ENCODE measurements around the gene CCDC169.
"Not testable (repeated sequence)": the region's sequence is repeated elsewhere in the genome, so short reads cannot be mapped to it uniquely, and the experiment has no call there.

CCDC169 gene

GRCh38 chr13:36302289-36302688 is 4.7 kb upstream of the CCDC169 start:
- Histone ChIP-seq H3K4me1 (ENCODE audit: control insufficient read depth, insufficient read depth, low read length) (no peaks in the 10 kb centered on the region), H3K9me3 (ENCODE audit: control insufficient read depth, low read length) (no peaks in the 10 kb centered on the region), H3K9ac (ENCODE audit: low read length) (no peak overlapping the region), H3K27me3 (ENCODE audit: control insufficient read depth, insufficient read depth, low read length) (peaks cover 4% of the 10 kb centered on the region), H3K36me3 (ENCODE audit: control insufficient read depth, insufficient read depth, low read length) (no peaks in the 10 kb centered on the region), H3K4me3 (ENCODE audit: low read length) (no peak overlapping the region)

DNA sequence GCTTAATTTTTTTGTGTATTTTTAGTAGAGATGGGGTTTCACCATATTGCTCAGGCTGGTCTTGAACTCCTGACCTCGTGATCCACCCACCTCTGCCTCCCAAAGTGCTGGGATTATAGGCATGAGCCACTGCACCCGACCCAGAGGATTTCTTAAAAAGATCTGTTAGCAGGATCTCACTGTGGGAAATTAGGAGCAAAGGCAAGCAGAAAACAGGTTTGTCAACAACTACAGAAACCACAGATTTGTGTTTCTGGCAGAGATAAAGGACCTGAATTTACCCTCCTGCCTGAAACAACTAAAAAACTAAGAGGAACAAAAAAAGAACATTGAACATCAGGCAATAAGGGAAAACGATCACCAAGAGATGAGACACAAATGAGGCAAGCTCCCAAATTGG is 1.9 kb upstream of the CCDC169 start:
- not testable (repeated sequence) for H3K27me3 ChIP-seq (ENCODE audit: control insufficient read depth, insufficient read depth, low read length); H3K36me3 ChIP-seq (ENCODE audit: control insufficient read depth, insufficient read depth, low read length); H3K9ac ChIP-seq (ENCODE audit: low read length); H3K9me3 ChIP-seq (ENCODE audit: control insufficient read depth, low read length); H3K4me3 ChIP-seq (ENCODE audit: low read length); H3K4me1 ChIP-seq (ENCODE audit: control insufficient read depth, insufficient read depth, low read length)

GRCh38 chr13:36298535-36299068 is 988 bp upstream of the CCDC169 start:
- H3K4me1 ChIP-seq (ENCODE audit: control insufficient read depth, insufficient read depth, low read length), result no peaks in the 10 kb centered on the region
- no peak overlapping the region for H3K4me3 ChIP-seq (ENCODE audit: low read length)
- peaks cover 4% of the 10 kb centered on the region for H3K27me3 ChIP-seq (ENCODE audit: control insufficient read depth, insufficient read depth, low read length)
- no peaks in the 10 kb centered on the region for H3K9me3 ChIP-seq (ENCODE audit: control insufficient read depth, low read length)
- H3K36me3 ChIP-seq (ENCODE audit: control insufficient read depth, insufficient read depth, low read length), result no peaks in the 10 kb centered on the region
- no peak overlapping the region for H3K9ac ChIP-seq (ENCODE audit: low read length)

GRCh38 chr13:36294096-36294495 is 3.5 kb downstream of the CCDC169 start:
- peaks cover 4% of the 10 kb centered on the region for H3K27me3 ChIP-seq (ENCODE audit: control insufficient read depth, insufficient read depth, low read length)
- H3K9ac ChIP-seq (ENCODE audit: low read length), result no peak overlapping the region
- no peak overlapping the region for H3K4me3 ChIP-seq (ENCODE audit: low read length)
- no peaks in the 10 kb centered on the region for H3K4me1 ChIP-seq (ENCODE audit: control insufficient read depth, insufficient read depth, low read length)
- H3K36me3 ChIP-seq (ENCODE audit: control insufficient read depth, insufficient read depth, low read length), result no peaks in the 10 kb centered on the region
- H3K9me3 ChIP-seq (ENCODE audit: control insufficient read depth, low read length), result peaks cover 3% of the 10 kb centered on the region

DNA sequence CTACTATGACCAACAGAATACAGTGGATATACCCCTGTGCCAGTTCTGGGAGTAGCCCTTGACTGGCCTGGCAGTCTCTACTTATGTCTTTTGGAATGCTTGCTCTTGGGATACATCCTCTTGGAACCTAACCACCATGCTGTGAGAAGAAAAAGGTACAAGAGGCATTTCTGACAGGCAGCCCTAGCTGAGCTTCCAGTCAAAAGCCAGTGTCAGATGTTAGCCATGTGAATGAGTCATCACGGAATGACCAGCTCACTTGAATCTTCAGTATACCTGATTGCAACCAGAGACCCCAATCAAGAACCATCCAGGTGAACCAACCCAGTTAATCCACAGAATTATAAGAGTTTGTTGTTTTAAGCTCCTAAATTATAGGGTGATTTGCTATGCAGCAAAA is 4.1 kb downstream of the CCDC169 start:
- peaks cover under 1% of the 10 kb centered on the region for H3K27me3 ChIP-seq (ENCODE audit: control insufficient read depth, insufficient read depth, low read length)
- H3K36me3 ChIP-seq (ENCODE audit: control insufficient read depth, insufficient read depth, low read length), result no peaks in the 10 kb centered on the region
- H3K4me1 ChIP-seq (ENCODE audit: control insufficient read depth, insufficient read depth, low read length), result no peaks in the 10 kb centered on the region
- H3K9ac ChIP-seq (ENCODE audit: low read length), result no peak overlapping the region
- no peak overlapping the region for H3K4me3 ChIP-seq (ENCODE audit: low read length)
- peaks cover 4% of the 10 kb centered on the region for H3K9me3 ChIP-seq (ENCODE audit: control insufficient read depth, low read length)

DNA sequence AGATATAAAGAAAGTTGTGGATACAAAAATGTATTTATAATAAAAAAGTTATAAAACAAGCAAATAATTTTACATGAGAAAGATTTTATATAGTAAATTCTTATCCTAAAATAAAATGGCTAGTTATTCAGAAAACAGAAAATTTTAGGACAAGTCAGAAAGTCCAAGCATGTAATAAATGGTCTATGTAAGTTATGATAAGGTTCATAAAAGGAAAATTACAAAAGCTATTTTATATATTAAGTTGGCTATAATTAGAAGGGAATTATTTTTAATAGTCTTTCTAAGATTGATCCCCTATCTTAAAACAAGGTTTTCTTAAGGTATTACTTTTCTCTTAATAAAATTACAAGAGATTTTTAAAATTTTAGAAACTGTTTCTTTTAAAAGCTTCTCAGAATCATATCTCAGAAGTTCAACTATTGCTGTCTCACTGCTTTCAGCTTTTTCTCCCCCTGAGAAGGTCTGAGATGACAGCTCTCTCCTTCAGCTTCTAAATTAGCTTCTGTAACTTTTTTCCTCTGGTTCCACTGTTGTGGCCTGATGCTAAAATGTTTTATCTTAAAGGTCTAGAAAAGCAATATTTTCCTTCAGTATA is 8.7 kb downstream of the CCDC169 start:
- peaks cover 4% of the 10 kb centered on the region for H3K9me3 ChIP-seq (ENCODE audit: control insufficient read depth, low read length)
- H3K9ac ChIP-seq (ENCODE audit: low read length), result no peak overlapping the region
- H3K36me3 ChIP-seq (ENCODE audit: control insufficient read depth, insufficient read depth, low read length), result no peaks in the 10 kb centered on the region
- H3K27me3 ChIP-seq (ENCODE audit: control insufficient read depth, insufficient read depth, low read length), result no peaks in the 10 kb centered on the region
- no peaks in the 10 kb centered on the region for H3K4me1 ChIP-seq (ENCODE audit: control insufficient read depth, insufficient read depth, low read length)
- H3K4me3 ChIP-seq (ENCODE audit: low read length), result no peak overlapping the region

DNA sequence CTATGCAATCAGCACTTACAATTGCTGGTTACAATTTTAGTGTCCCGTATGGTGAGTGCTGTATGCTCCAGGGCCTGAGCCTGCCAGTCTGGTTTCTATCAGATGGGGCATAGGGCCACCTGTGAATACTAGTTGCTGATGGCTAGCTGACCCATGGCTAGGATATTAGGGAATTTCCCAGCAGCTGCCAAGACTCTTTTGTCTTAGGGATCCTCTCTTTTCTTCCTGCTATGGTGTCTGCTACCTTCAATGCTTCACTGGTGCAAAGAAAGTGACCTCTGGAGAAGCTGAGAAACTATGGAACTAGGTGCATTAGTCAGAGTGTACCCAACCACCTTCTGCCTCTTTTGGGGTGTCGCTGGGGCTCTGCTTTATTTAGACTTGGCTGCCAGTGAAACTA is 11.6 kb downstream of the CCDC169 start:
- H3K4me1 ChIP-seq (ENCODE audit: control insufficient read depth, insufficient read depth, low read length), result no peaks in the 10 kb centered on the region
- H3K9me3 ChIP-seq (ENCODE audit: control insufficient read depth, low read length), result peaks cover 4% of the 10 kb centered on the region
- no peak overlapping the region for H3K9ac ChIP-seq (ENCODE audit: low read length)
- no peak overlapping the region for H3K4me3 ChIP-seq (ENCODE audit: low read length)
- no peaks in the 10 kb centered on the region for H3K36me3 ChIP-seq (ENCODE audit: control insufficient read depth, insufficient read depth, low read length)
- H3K27me3 ChIP-seq (ENCODE audit: control insufficient read depth, insufficient read depth, low read length), result no peaks in the 10 kb centered on the region

DNA sequence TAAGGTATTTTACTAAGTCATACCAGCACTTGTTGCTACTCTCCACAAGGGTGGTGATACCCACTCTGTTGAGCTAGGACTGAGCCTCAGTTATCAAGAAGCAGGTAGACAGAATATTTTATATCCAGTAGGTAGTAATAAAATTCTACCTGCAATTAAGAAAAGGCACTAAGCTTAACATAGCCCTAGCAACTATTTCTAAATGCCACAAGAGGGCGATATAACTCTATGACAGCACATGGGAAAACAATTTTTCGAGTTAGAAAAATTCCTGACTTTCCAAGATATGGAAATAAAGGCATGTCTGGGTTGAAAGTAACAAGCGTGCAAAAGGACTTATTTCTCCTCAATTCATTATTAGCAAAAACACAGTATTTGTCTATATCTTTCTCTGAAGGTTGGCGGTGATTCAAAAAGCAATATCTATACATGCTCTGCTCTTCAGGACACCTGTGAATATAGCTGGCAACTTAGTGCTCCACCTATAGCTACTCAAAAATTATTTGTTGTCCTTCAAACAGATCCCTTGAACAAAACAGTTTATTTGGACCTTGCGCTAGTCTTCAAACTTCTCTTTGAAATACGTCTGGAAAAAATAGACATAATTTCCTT is 14.7 kb downstream of the CCDC169 start:
- H3K9ac ChIP-seq (ENCODE audit: low read length), result no peak overlapping the region

GRCh38 chr13:36275190-36276002 is 22.2 kb downstream of the CCDC169 start:
- Histone ChIP-seq H3K4me1 (ENCODE audit: control insufficient read depth, insufficient read depth, low read length) (no peaks in the 10 kb centered on the region), H3K4me3 (ENCODE audit: low read length) (no peak overlapping the region), H3K27me3 (ENCODE audit: control insufficient read depth, insufficient read depth, low read length) (no peaks in the 10 kb centered on the region), H3K9me3 (ENCODE audit: control insufficient read depth, low read length) (no peaks in the 10 kb centered on the region), H3K36me3 (ENCODE audit: control insufficient read depth, insufficient read depth, low read length) (no peaks in the 10 kb centered on the region), H3K9ac (ENCODE audit: low read length) (no peak overlapping the region)

More for the DNA sequence above, 14.7 kb downstream of the CCDC169 start:
- Histone ChIP-seq H3K9me3 (ENCODE audit: control insufficient read depth, low read length) (no peaks in the 10 kb centered on the region), H3K4me1 (ENCODE audit: control insufficient read depth, insufficient read depth, low read length) (no peaks in the 10 kb centered on the region), H3K4me3 (ENCODE audit: low read length) (no peak overlapping the region), H3K36me3 (ENCODE audit: control insufficient read depth, insufficient read depth, low read length) (no peaks in the 10 kb centered on the region), H3K27me3 (ENCODE audit: control insufficient read depth, insufficient read depth, low read length) (no peaks in the 10 kb centered on the region)

- Histone ChIP-seq H3K9me3 (ENCODE audit: control insufficient read depth, low read length) (no peaks in the 10 kb centered on the region), H3K4me3 (ENCODE audit: low read length) (no peak overlapping the region), H3K4me1 (ENCODE audit: control insufficient read depth, insufficient read depth, low read length) (no peaks in the 10 kb centered on the region), H3K27me3 (ENCODE audit: control insufficient read depth, insufficient read depth, low read length) (no peaks in the 10 kb centered on the region), H3K9ac (ENCODE audit: low read length) (no peak overlapping the region), H3K36me3 (ENCODE audit: control insufficient read depth, insufficient read depth, low read length) (no peaks in the 10 kb centered on the region)
Measured at GRCh38 chr13:36273431-36273830, 24.2 kb downstream of the CCDC169 start.

DNA sequence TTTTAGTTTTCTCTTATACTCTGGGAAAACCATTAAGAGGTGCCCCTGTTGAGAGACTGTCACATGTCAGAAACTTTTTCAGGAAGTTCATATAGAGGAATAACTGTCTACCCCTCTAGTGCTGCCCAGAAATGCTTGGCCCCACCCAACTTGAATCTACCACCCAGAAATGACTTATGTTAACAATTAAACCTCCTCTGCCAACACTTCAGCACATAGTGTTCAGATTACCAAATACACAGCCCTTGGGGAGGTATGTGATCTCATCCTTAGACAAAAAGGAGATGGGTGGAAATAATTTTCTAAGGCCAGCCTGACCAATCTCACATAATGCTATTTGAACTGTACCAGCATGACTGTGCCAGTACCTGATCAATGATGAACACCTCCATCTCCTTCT is 35.6 kb downstream of the CCDC169 start:
- Histone ChIP-seq H3K9me3 (ENCODE audit: control insufficient read depth, low read length) (no peaks in the 10 kb centered on the region), H3K9ac (ENCODE audit: low read length) (no peak overlapping the region), H3K27me3 (ENCODE audit: control insufficient read depth, insufficient read depth, low read length) (no peaks in the 10 kb centered on the region), H3K4me3 (ENCODE audit: low read length) (no peak overlapping the region), H3K36me3 (ENCODE audit: control insufficient read depth, insufficient read depth, low read length) (no peaks in the 10 kb centered on the region), H3K4me1 (ENCODE audit: control insufficient read depth, insufficient read depth, low read length) (no peaks in the 10 kb centered on the region)

GRCh38 chr13:36261011-36261410 is 36.6 kb downstream of the CCDC169 start:
- H3K4me3 ChIP-seq (ENCODE audit: low read length), result no peak overlapping the region
- no peaks in the 10 kb centered on the region for H3K27me3 ChIP-seq (ENCODE audit: control insufficient read depth, insufficient read depth, low read length)
- H3K4me1 ChIP-seq (ENCODE audit: control insufficient read depth, insufficient read depth, low read length), result no peaks in the 10 kb centered on the region
- no peaks in the 10 kb centered on the region for H3K9me3 ChIP-seq (ENCODE audit: control insufficient read depth, low read length)
- H3K9ac ChIP-seq (ENCODE audit: low read length), result no peak overlapping the region
- H3K36me3 ChIP-seq (ENCODE audit: control insufficient read depth, insufficient read depth, low read length), result no peaks in the 10 kb centered on the region

Data from mucosa of stomach (tissue), 1 donor.